ENCODE data around the gene CAMK2B. TPM values are rescaled to one million over a fixed set of nuclear protein-coding genes. Genes with fewer than 3 reads are reported as not detected.
A peak's percentile ranks its signal among the peaks of the same experiment; 100 is the strongest.

Gene CAMK2B
- total and polyA plus RNA-seq, 8 donors: 0.17 to 1.1 (median 0.53) TPM

DNA sequence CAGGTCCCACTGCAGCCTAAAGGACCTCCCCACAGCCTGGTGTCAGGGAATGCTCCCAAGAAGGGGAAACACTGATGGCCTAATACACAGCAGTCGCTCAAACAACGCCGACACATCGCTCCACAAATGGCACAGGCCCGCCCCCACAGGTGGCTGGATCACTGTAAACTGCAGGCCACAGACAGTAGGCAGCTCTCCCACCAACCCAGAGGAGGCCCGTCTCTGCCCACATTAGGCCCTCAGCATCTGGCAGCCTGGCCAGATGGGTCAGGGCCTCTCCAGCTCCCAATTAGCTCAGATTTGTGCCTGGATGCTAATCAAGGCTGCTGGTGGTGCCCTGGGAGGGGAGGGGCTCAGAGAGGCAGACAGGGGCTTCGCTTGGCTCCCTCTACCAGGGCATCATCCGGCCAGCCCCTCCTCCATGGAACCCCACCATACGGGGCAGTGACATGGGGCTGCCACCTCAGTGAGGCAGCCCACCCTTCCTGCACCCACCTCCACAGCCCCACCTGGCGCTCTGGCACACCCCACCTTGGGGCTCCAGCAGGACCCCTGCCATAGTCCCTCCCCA lies 42.7 kb downstream of the CAMK2B start:
- Histone ChIP-seq H3K27ac (no peak overlapping the region), H3K9me3 (no peaks in the 10 kb centered on the region), H3K4me3 (no peak overlapping the region), H3K36me3 (no peaks in the 10 kb centered on the region), H3K4me1 (no peaks in the 10 kb centered on the region), H3K27me3 (no peaks in the 10 kb centered on the region)
- TF ChIP-seq, protein P1, sequence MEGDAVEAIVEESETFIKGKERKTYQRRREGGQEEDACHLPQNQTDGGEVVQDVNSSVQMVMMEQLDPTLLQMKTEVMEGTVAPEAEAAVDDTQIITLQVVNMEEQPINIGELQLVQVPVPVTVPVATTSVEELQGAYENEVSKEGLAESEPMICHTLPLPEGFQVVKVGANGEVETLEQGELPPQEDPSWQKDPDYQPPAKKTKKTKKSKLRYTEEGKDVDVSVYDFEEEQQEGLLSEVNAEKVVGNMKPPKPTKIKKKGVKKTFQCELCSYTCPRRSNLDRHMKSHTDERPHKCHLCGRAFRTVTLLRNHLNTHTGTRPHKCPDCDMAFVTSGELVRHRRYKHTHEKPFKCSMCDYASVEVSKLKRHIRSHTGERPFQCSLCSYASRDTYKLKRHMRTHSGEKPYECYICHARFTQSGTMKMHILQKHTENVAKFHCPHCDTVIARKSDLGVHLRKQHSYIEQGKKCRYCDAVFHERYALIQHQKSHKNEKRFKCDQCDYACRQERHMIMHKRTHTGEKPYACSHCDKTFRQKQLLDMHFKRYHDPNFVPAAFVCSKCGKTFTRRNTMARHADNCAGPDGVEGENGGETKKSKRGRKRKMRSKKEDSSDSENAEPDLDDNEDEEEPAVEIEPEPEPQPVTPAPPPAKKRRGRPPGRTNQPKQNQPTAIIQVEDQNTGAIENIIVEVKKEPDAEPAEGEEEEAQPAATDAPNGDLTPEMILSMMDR (IDR thresholded peaks at IDR 0.05): no peak
- intact Hi-C loops (cut with DNase I): no loop called here
- no peak for DNase-seq
- ATAC-seq: no peak

DNA sequence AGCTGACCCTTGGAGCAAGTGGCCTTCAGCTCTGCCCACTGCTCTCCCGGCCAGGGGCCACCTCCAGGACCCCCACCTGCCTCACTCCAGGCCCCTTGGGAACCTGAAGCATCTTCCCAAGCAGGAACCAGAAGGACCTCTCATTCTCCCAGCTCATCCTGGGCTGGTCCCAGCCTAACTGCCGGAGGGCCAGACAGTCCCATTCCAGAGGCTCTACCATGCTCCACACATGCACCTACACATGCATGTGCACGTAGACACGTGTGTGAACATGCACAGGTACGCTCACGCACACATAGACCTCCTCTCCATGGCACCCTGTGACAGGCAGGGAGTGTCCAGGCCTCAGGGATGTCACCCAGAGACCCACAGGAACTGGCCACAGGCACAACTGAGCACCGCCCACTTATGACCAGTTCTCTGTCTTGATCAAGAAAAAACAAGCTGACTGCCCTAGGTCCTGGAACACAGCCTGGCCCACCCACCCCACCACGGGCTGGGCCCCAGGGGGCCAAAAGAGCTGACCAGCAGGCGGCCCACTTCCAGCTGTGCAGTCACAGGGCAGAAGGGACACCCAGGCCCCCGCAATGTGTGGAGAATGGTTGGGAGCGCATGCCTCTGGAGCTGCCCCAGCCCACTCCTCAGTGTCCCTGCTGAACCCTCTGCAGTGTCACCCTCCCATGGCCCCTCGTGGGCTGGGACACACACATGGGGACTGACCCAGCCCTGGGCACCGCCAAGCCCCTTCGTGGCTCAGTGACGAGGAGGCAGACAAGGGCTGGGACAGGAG lies 43.4 kb downstream of the CAMK2B start:
- H3K9me3 ChIP-seq: no peaks in the 10 kb centered on the region
- H3K4me3 ChIP-seq: no peak overlapping the region
- ATAC-seq: no peak
- no peaks in the 10 kb centered on the region for H3K36me3 ChIP-seq
- H3K27me3 ChIP-seq: no peaks in the 10 kb centered on the region
- TF ChIP-seq, protein P1 (IDR thresholded peaks at IDR 0.05): no peak
- DNase-seq: peak in 2 of 4 donors; percentile 18 to 70
- H3K27ac ChIP-seq: no peak overlapping the region
- H3K4me1 ChIP-seq: no peaks in the 10 kb centered on the region
- intact Hi-C loops (cut with DNase I): no loop called here

DNA sequence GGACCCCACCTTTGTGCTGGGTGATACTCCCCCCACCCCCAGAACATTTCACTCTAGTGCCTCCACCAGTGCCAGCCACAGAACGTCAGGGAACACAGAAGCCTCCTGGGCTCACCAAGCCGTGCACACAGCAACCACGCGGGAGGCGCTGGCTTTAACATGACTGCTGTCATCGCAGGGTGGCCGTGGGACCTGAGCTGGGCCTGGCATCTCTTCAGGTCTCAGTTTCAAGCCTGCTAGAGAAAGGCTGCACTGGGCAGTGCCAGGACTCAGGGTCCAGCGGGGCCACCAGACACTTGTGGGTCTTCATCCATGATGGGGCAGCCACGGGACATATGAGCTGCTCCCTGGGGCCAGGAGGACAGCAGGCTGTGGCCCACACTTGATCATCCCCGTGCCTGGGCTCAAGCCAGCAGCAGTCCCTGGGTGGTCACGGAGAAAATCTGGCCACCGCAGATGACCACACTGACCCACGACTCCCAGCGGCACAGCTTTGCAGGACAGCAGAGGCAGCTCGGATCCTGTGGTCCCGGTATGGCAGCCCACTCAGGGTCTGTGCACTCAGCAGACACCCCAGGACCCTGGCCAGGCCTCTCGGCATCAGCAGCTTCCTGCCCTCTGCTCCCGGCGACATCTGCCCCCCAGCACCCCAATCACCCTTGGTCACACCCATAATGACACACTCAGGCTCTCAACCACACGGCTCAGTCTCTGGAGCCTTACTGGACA lies 44.2 kb downstream of the CAMK2B start:
- Histone ChIP-seq H3K36me3 (no peaks in the 10 kb centered on the region), H3K9me3 (no peaks in the 10 kb centered on the region), H3K27ac (no peak overlapping the region), H3K27me3 (peaks cover 0 to 3% of the 10 kb centered on the region in 2 donors), H3K4me1 (no peaks in the 10 kb centered on the region), H3K4me3 (no peak overlapping the region)
- ATAC-seq (no peak), DNase-seq (peak in 1 of 4 donors; percentile 19)
- TF ChIP-seq, protein P1 (IDR thresholded peaks at IDR 0.05): no peak
- intact Hi-C loops (cut with DNase I): no loop called here

DNA sequence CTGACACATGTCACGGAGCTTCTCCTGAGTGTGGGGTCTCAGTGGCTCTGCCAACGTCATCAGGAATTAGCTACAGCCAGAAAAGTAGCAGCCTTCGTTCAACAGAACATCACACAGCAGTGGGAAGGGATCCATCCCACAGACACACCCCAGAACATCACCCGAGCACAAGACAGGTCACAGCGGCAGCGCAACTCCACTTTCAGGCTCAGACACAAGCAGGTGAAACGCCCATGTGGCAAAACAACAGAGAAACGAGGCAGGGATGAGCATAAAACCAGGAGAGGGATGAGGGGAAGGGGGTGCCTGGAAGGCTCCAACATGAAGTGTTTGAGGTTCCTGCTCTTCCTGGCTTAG lies 44.8 kb downstream of the CAMK2B start:
- H3K4me3 ChIP-seq: no peak overlapping the region
- H3K36me3 ChIP-seq: no peaks in the 10 kb centered on the region
- DNase-seq (no peak), ATAC-seq (no peak)
- no peaks in the 10 kb centered on the region for H3K9me3 ChIP-seq
- peaks cover 0 to 8% of the 10 kb centered on the region in 2 donors for H3K27me3 ChIP-seq
- TF ChIP-seq, protein P1 (IDR thresholded peaks at IDR 0.05): no peak
- intact Hi-C loops (cut with DNase I): no loop called here
- H3K27ac ChIP-seq: no peak overlapping the region
- no peaks in the 10 kb centered on the region for H3K4me1 ChIP-seq

All from left lung (tissue), 10 donors.